WTC11 (cell line): Measurements from ENCODE around the gene ARL15. TPM values are rescaled to one million over a fixed set of nuclear protein-coding genes. Genes with fewer than 3 reads are reported as not detected.

Source experiments
- ATAC-seq: fragments of 200-7000 bp; cut with Tn5 transposase; 2 replicates; pipeline ENCODE4 v1.10.0; 2021; ENCODE audit warnings: mild to moderate bottlenecking, moderate library complexity
- CTCF ChIA-PET: fragments of 300-600 bp; sonication (Branson Sonifier 250); formaldehyde crosslinking; loops from one replicate; lab custom pipeline; 2021; ENCODE audit warnings: antibody characterized with exemption; lab: Charles Lee
- POLR2A ChIA-PET: fragments of 350-600 bp; sonication (Branson Sonifier 250); formaldehyde crosslinking; loops from one replicate; lab custom pipeline; 2021; ENCODE audit warnings: antibody characterized with exemption; lab: Charles Lee
- DNase-seq: peaks from one replicate; pipeline ENCODE4 v3.0.0; 2021; ENCODE audit warnings: low spot score
- H3K27ac Mint-ChIP-seq: 2 replicates; pipeline ENCODE4 v1.8.0; 2021; ENCODE audit warnings: mixed read lengths
- H3K27me3 Mint-ChIP-seq: 2 replicates; pipeline ENCODE4 v1.8.0; 2021; ENCODE audit warnings: low read depth, mild to moderate bottlenecking, moderate library complexity, mixed read lengths
- H3K36me3 Mint-ChIP-seq: 2 replicates; pipeline ENCODE4 v1.8.0; 2021; ENCODE audit warnings: mixed read lengths
- H3K4me1 Mint-ChIP-seq: 2 replicates; pipeline ENCODE4 v1.8.0; 2022; ENCODE audit warnings: mixed read lengths
- H3K4me3 Mint-ChIP-seq: 2 replicates; pipeline ENCODE4 v1.8.0; 2021; ENCODE audit warnings: mild to moderate bottlenecking, moderate library complexity, mixed read lengths
- H3K9me3 Mint-ChIP-seq: 2 replicates; pipeline ENCODE4 v1.8.0; 2021; ENCODE audit warnings: mixed read lengths
- ATF6 ChIP-seq: sonication (generic); formaldehyde crosslinking; IDR thresholded peaks from 2 replicates; pipeline ENCODE4 v1.8.1; 2023; ENCODE audit warnings: mild to moderate bottlenecking, missing genetic modification reagents
- CDX4 ChIP-seq: fragments of 250-450 bp; sonication (Bioruptor Pico); IDR thresholded peaks from 2 replicates; pipeline ENCODE4 v1.9.0; 2021; ENCODE audit warnings: moderate library complexity, mild to moderate bottlenecking, inconsistent platforms, borderline replicate concordance
- ESRRA ChIP-seq: sonication (generic); formaldehyde crosslinking; IDR thresholded peaks from 2 replicates; pipeline ENCODE4 v1.8.1; 2022; ENCODE audit warnings: mild to moderate bottlenecking, missing genetic modification reagents, borderline replicate concordance
- FOXP1 ChIP-seq: sonication (generic); formaldehyde crosslinking; IDR thresholded peaks from 2 replicates; pipeline ENCODE4 v1.8.0; 2022; ENCODE audit warnings: missing genetic modification reagents, mild to moderate bottlenecking, moderate library complexity, borderline replicate concordance
- HMGXB4 ChIP-seq: sonication (generic); formaldehyde crosslinking; IDR thresholded peaks from 2 replicates; pipeline ENCODE4 v1.8.1; 2023; ENCODE audit warnings: mild to moderate bottlenecking, moderate library complexity, missing genetic modification reagents
- KAT7 ChIP-seq: sonication (generic); formaldehyde crosslinking; IDR thresholded peaks from 2 replicates; pipeline ENCODE4 v1.8.1; 2023; ENCODE audit warnings: missing genetic modification reagents, mild to moderate bottlenecking, borderline replicate concordance
- MLX ChIP-seq: sonication (generic); formaldehyde crosslinking; IDR thresholded peaks from 2 replicates; pipeline ENCODE4 v1.8.1; 2023; ENCODE audit warnings: mild to moderate bottlenecking, missing genetic modification reagents, moderate library complexity
- NFATC4 ChIP-seq: fragments of 250-450 bp; sonication (Bioruptor Pico); IDR thresholded peaks from 2 replicates; pipeline ENCODE4 v1.9.0; 2021; ENCODE audit warnings: mild to moderate bottlenecking
- NFE2L1 ChIP-seq: sonication (generic); formaldehyde crosslinking; IDR thresholded peaks from 2 replicates; pipeline ENCODE4 v1.8.1; 2023; ENCODE audit warnings: missing genetic modification reagents
- NFYB ChIP-seq: sonication (generic); formaldehyde crosslinking; conservative IDR thresholded peaks from 2 replicates; pipeline ENCODE4 v1.8.0; 2022; ENCODE audit warnings: low read depth, missing genetic modification reagents
- NR3C1 ChIP-seq: sonication (generic); formaldehyde crosslinking; conservative IDR thresholded peaks from 2 replicates; pipeline ENCODE4 v1.8.1; 2023; ENCODE audit warnings: low read depth, mild to moderate bottlenecking, missing genetic modification reagents
- PRRX2 ChIP-seq: fragments of 250-450 bp; sonication (Bioruptor Pico); IDR thresholded peaks from 2 replicates; pipeline ENCODE4 v1.8.0; 2021; ENCODE audit warnings: mild to moderate bottlenecking
- SMAD3 ChIP-seq: sonication (generic); formaldehyde crosslinking; IDR thresholded peaks from 2 replicates; pipeline ENCODE4 v1.8.0; 2022; ENCODE audit warnings: missing genetic modification reagents, mild to moderate bottlenecking, borderline replicate concordance
- TCF7 ChIP-seq: sonication (generic); formaldehyde crosslinking; IDR thresholded peaks from 2 replicates; pipeline ENCODE4 v1.8.0; 2022; ENCODE audit warnings: mild to moderate bottlenecking, low read depth, missing genetic modification reagents, moderate library complexity
- ZMAT4 ChIP-seq: fragments of 250-450 bp; sonication (Bioruptor Pico); IDR thresholded peaks from 2 replicates; pipeline ENCODE4 v1.9.0; 2021; ENCODE audit warnings: mild to moderate bottlenecking
- ZNF219 ChIP-seq: sonication (generic); formaldehyde crosslinking; IDR thresholded peaks from 2 replicates; pipeline ENCODE4 v1.8.0; 2023; ENCODE audit warnings: missing genetic modification reagents, mild to moderate bottlenecking, borderline replicate concordance
- ZNF317 ChIP-seq: sonication (generic); formaldehyde crosslinking; IDR thresholded peaks from 2 replicates; pipeline ENCODE4 v1.8.1; 2023; ENCODE audit warnings: low read depth, mild to moderate bottlenecking, moderate library complexity, missing genetic modification reagents, borderline replicate concordance
- total RNA-seq: library from RNA; stranded (reverse); gene quantifications from 3 replicates; pipeline ENCODE4 v1.2.3, GENCODE V29; 2021
- TF ChIP-seq, protein P1 (sequence below): fragments of 250-450 bp; sonication (Bioruptor Pico); IDR thresholded peaks from 2 replicates; pipeline ENCODE4 v2.1.2; 2022; ENCODE audit warnings: mild to moderate bottlenecking, moderate library complexity
- TF ChIP-seq, protein P2 (sequence below): sonication (generic); formaldehyde crosslinking; conservative IDR thresholded peaks from 2 replicates; pipeline ENCODE4 v1.8.1; 2022; ENCODE audit warnings: mild to moderate bottlenecking, missing genetic modification reagents
- TF ChIP-seq, protein P3 (sequence below): sonication (generic); formaldehyde crosslinking; IDR thresholded peaks from 2 replicates; pipeline ENCODE4 v1.8.0; 2022; ENCODE audit warnings: missing genetic modification reagents
- TF ChIP-seq, protein P4 (sequence below): sonication (generic); formaldehyde crosslinking; IDR thresholded peaks from 2 replicates; pipeline ENCODE4 v1.8.1; 2022; ENCODE audit warnings: mild to moderate bottlenecking, moderate library complexity, missing genetic modification reagents

Gene ARL15
- total RNA-seq, 1 experiment from 2014 or later, result 20.1 TPM

- no peak overlapping the region for H3K4me3 Mint-ChIP-seq
- TF ChIP-seq SMAD3 (CRISPR knock-in tag), result no peak
- no peak for TF ChIP-seq NFATC4 (CRISPR knock-in tag)
- no peak for TF ChIP-seq HMGXB4
- no peak for TF ChIP-seq FOXP1 (CRISPR knock-in tag)
- TF ChIP-seq PRRX2, result no peak
- TF ChIP-seq ZMAT4 (CRISPR knock-in tag), result no peak
- no peak for TF ChIP-seq NFE2L1 (CRISPR knock-in tag)
- TF ChIP-seq NFYB (CRISPR knock-in tag), result no peak
- TF ChIP-seq, protein P1, sequence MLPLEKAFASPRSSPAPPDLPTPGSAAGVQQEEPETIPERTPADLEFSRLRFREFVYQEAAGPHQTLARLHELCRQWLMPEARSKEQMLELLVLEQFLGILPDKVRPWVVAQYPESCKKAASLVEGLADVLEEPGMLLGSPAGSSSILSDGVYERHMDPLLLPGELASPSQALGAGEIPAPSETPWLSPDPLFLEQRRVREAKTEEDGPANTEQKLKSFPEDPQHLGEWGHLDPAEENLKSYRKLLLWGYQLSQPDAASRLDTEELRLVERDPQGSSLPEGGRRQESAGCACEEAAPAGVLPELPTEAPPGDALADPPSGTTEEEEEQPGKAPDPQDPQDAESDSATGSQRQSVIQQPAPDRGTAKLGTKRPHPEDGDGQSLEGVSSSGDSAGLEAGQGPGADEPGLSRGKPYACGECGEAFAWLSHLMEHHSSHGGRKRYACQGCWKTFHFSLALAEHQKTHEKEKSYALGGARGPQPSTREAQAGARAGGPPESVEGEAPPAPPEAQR (CRISPR knock-in tag), result no peak
- TF ChIP-seq ZNF317, result no peak
- no peak for TF ChIP-seq KAT7
- TF ChIP-seq, protein P2, sequence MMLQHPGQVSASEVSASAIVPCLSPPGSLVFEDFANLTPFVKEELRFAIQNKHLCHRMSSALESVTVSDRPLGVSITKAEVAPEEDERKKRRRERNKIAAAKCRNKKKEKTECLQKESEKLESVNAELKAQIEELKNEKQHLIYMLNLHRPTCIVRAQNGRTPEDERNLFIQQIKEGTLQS (CRISPR knock-in tag), result no peak
- no peak for TF ChIP-seq MLX (CRISPR knock-in tag)
- TF ChIP-seq ESRRA, result no peak
- TF ChIP-seq TCF7, result no peak
- TF ChIP-seq ATF6 (CRISPR knock-in tag), result no peak
- TF ChIP-seq, all 79 proteins: peak for 0
- ATAC-seq, result peak; percentile 65
- H3K27ac Mint-ChIP-seq, result no peak overlapping the region
- H3K36me3 Mint-ChIP-seq, result no peaks in the 10 kb centered on the region
- no peaks in the 10 kb centered on the region for H3K27me3 Mint-ChIP-seq
- CTCF ChIA-PET, result interaction anchor here (1.4 kb wide), 1 partner anchor 47 kb away, joined by 4 read pairs; no protein-coding TSS in a partner anchor
- no peaks in the 10 kb centered on the region for H3K9me3 Mint-ChIP-seq
- no peak for DNase-seq
- POLR2A ChIA-PET, result no interaction called here
- peaks cover 18% of the 10 kb centered on the region for H3K4me1 Mint-ChIP-seq
These were observed 122.7 kb downstream of the ARL15 start for GRCh38 chr5:54187694-54188093.

GRCh38 chr5:54186912-54187445, 123.4 kb downstream of the ARL15 start:
- H3K9me3 Mint-ChIP-seq, result no peaks in the 10 kb centered on the region
- H3K36me3 Mint-ChIP-seq, result no peaks in the 10 kb centered on the region
- H3K4me1 Mint-ChIP-seq, result peaks cover 18% of the 10 kb centered on the region
- POLR2A ChIA-PET, result interaction anchor here (0.7 kb wide), 1 partner anchor 80 kb away, joined by 3 read pairs; no protein-coding TSS in a partner anchor
- peak; percentile 80 for ATAC-seq
- no peak overlapping the region for H3K27ac Mint-ChIP-seq
- H3K27me3 Mint-ChIP-seq, result no peaks in the 10 kb centered on the region
- DNase-seq, result no peak
- CTCF ChIA-PET, result interaction anchor here (0.6 to 1.4 kb wide), 2 partner anchors 48 to 124 kb away, joined by 3 to 4 read pairs; no protein-coding TSS in a partner anchor
- H3K4me3 Mint-ChIP-seq, result no peak overlapping the region
- TF ChIP-seq, protein P2 (CRISPR knock-in tag), result no peak
- TF ChIP-seq NR3C1 (CRISPR knock-in tag) (no peak), CDX4 (no peak), ZNF219 (CRISPR knock-in tag) (no peak)
- TF ChIP-seq, protein P3, sequence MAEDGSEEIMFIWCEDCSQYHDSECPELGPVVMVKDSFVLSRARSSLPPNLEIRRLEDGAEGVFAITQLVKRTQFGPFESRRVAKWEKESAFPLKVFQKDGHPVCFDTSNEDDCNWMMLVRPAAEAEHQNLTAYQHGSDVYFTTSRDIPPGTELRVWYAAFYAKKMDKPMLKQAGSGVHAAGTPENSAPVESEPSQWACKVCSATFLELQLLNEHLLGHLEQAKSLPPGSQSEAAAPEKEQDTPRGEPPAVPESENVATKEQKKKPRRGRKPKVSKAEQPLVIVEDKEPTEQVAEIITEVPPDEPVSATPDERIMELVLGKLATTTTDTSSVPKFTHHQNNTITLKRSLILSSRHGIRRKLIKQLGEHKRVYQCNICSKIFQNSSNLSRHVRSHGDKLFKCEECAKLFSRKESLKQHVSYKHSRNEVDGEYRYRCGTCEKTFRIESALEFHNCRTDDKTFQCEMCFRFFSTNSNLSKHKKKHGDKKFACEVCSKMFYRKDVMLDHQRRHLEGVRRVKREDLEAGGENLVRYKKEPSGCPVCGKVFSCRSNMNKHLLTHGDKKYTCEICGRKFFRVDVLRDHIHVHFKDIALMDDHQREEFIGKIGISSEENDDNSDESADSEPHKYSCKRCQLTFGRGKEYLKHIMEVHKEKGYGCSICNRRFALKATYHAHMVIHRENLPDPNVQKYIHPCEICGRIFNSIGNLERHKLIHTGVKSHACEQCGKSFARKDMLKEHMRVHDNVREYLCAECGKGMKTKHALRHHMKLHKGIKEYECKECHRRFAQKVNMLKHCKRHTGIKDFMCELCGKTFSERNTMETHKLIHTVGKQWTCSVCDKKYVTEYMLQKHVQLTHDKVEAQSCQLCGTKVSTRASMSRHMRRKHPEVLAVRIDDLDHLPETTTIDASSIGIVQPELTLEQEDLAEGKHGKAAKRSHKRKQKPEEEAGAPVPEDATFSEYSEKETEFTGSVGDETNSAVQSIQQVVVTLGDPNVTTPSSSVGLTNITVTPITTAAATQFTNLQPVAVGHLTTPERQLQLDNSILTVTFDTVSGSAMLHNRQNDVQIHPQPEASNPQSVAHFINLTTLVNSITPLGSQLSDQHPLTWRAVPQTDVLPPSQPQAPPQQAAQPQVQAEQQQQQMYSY, result no peak
- TF ChIP-seq, protein P4, sequence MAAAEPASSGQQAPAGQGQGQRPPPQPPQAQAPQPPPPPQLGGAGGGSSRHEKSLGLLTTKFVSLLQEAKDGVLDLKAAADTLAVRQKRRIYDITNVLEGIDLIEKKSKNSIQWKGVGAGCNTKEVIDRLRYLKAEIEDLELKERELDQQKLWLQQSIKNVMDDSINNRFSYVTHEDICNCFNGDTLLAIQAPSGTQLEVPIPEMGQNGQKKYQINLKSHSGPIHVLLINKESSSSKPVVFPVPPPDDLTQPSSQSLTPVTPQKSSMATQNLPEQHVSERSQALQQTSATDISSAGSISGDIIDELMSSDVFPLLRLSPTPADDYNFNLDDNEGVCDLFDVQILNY (CRISPR knock-in tag), result no peak
